ENCODE data around the gene TOPBP1. TPM values are rescaled to one million over a fixed set of nuclear protein-coding genes. Genes with fewer than 3 reads are reported as not detected.

Gene TOPBP1
- total RNA-seq, 2 experiments from 2014 or later, result 131 to 139 TPM

GRCh38 chr3:133699467-133699866, 37.7 kb upstream of the TOPBP1 start:
- no TSS peak for BruUV-seq (replicated peaks)
- intact Hi-C loops (cut with micrococcal nuclease; ENCODE audit: unreplicated experiment), result no loop called here
- CTCF ChIA-PET (ENCODE audit: unreplicated experiment), result no interaction called here
- POLR2A ChIA-PET, result no interaction called here
- Histone ChIP-seq H3K9me3 (ENCODE audit: low read length) (no peaks in the 10 kb centered on the region), H2AFZ (ENCODE audit: low read length) (no peak overlapping the region), H3K79me2 (ENCODE audit: insufficient read depth, low read depth, low read length) (no peaks in the 10 kb centered on the region), H3K4me1 (ENCODE audit: insufficient read depth, low read length, poor library complexity, severe bottlenecking) (no peaks in the 10 kb centered on the region), H3K27ac (ENCODE audit: low read depth, low read length, poor library complexity, severe bottlenecking) (no peak overlapping the region), H4K20me1 (ENCODE audit: insufficient read depth, low read length) (no peaks in the 10 kb centered on the region), H3K9me2 (ENCODE audit: insufficient read depth, low read length) (no peaks in the 10 kb centered on the region), H3K4me2 (ENCODE audit: low read length) (no peak overlapping the region), H3K4me3 (ENCODE audit: low read depth, low read length, poor library complexity, severe bottlenecking) (no peak overlapping the region), H3K36me3 (ENCODE audit: insufficient read depth, low read length) (no peaks in the 10 kb centered on the region)
- DNase-seq (ENCODE audit: low spot score), result no peak
- TF ChIP-seq CTCF (conservative IDR thresholded peaks at IDR 0.05; ENCODE audit: low read length) (no peak), EZH2phosphoT487 (IDR thresholded peaks at IDR 0.05; ENCODE audit: borderline replicate concordance, low read depth, low read length) (no peak)

GRCh38 chr3:133697960-133698359, 36.2 kb upstream of the TOPBP1 start:
- Histone ChIP-seq H3K9me3 (ENCODE audit: low read length) (no peaks in the 10 kb centered on the region), H2AFZ (ENCODE audit: low read length) (no peak overlapping the region), H3K4me3 (ENCODE audit: low read depth, low read length, poor library complexity, severe bottlenecking) (no peak overlapping the region), H4K20me1 (ENCODE audit: insufficient read depth, low read length) (no peaks in the 10 kb centered on the region), H3K79me2 (ENCODE audit: insufficient read depth, low read depth, low read length) (no peaks in the 10 kb centered on the region), H3K36me3 (ENCODE audit: insufficient read depth, low read length) (no peaks in the 10 kb centered on the region), H3K27ac (ENCODE audit: low read depth, low read length, poor library complexity, severe bottlenecking) (no peak overlapping the region), H3K9me2 (ENCODE audit: insufficient read depth, low read length) (no peaks in the 10 kb centered on the region), H3K4me1 (ENCODE audit: insufficient read depth, low read length, poor library complexity, severe bottlenecking) (no peaks in the 10 kb centered on the region), H3K4me2 (ENCODE audit: low read length) (no peak overlapping the region)
- ChIA-PET POLR2A (no interaction called here), CTCF (ENCODE audit: unreplicated experiment) (no interaction called here)
- DNase-seq (ENCODE audit: low spot score), result no peak
- intact Hi-C loops (cut with micrococcal nuclease; ENCODE audit: unreplicated experiment), result no loop called here
- TF ChIP-seq CTCF (conservative IDR thresholded peaks at IDR 0.05; ENCODE audit: low read length), result no peak
- TF ChIP-seq EZH2phosphoT487 (IDR thresholded peaks at IDR 0.05; ENCODE audit: borderline replicate concordance, low read depth, low read length), result no peak
- no TSS peak for BruUV-seq (replicated peaks)

GRCh38 chr3:133695560-133696171, 33.9 kb upstream of the TOPBP1 start:
- no peak for DNase-seq (ENCODE audit: low spot score)
- Histone ChIP-seq H3K36me3 (ENCODE audit: insufficient read depth, low read length) (no peaks in the 10 kb centered on the region), H3K9me3 (ENCODE audit: low read length) (no peaks in the 10 kb centered on the region), H2AFZ (ENCODE audit: low read length) (no peak overlapping the region), H3K27ac (ENCODE audit: low read depth, low read length, poor library complexity, severe bottlenecking) (no peak overlapping the region), H4K20me1 (ENCODE audit: insufficient read depth, low read length) (no peaks in the 10 kb centered on the region), H3K9me2 (ENCODE audit: insufficient read depth, low read length) (no peaks in the 10 kb centered on the region), H3K4me2 (ENCODE audit: low read length) (no peak overlapping the region), H3K79me2 (ENCODE audit: insufficient read depth, low read depth, low read length) (no peaks in the 10 kb centered on the region), H3K4me3 (ENCODE audit: low read depth, low read length, poor library complexity, severe bottlenecking) (no peak overlapping the region), H3K4me1 (ENCODE audit: insufficient read depth, low read length, poor library complexity, severe bottlenecking) (no peaks in the 10 kb centered on the region)
- intact Hi-C loops (cut with micrococcal nuclease; ENCODE audit: unreplicated experiment), result no loop called here
- POLR2A ChIA-PET, result interaction anchor here (0.6 to 0.7 kb wide), 2 partner anchors 10 to 55 kb away, joined by 3 read pairs; no protein-coding TSS in a partner anchor
- TF ChIP-seq CTCF (conservative IDR thresholded peaks at IDR 0.05; ENCODE audit: low read length), result no peak
- BruUV-seq (replicated peaks), result no TSS peak
- CTCF ChIA-PET (ENCODE audit: unreplicated experiment), result no interaction called here

All from OCI-LY7 (cell line).